BLaER1 (cell line): ENCODE measurements around the gene DIP2A.

Experiments used
- H3K27ac ChIP-seq: shearing (Covaris generic); formaldehyde crosslinking; 2 replicates; pipeline ENCODE4 v1.8.1; 2022
- H3K27me3 ChIP-seq: shearing (Covaris generic); formaldehyde crosslinking; 2 replicates; pipeline ENCODE4 v1.8.1; 2022
- H3K36me3 ChIP-seq: shearing (Covaris generic); formaldehyde crosslinking; 2 replicates; pipeline ENCODE4 v1.8.1; 2022
- H3K4me1 ChIP-seq: shearing (Covaris generic); formaldehyde crosslinking; 2 replicates; pipeline ENCODE4 v1.8.1; 2022
- H3K4me2 ChIP-seq: shearing (Covaris generic); formaldehyde crosslinking; 2 replicates; pipeline ENCODE4 v1.8.1; 2022
- H3K4me3 ChIP-seq: shearing (Covaris generic); formaldehyde crosslinking; 2 replicates; pipeline ENCODE4 v1.8.1; 2022
- H3K9ac ChIP-seq: shearing (Covaris generic); formaldehyde crosslinking; 2 replicates; pipeline ENCODE4 v1.8.1; 2022
- H3K9me3 ChIP-seq: shearing (Covaris generic); formaldehyde crosslinking; 2 replicates; pipeline ENCODE4 v1.8.1; 2022
- H4K20me1 ChIP-seq: shearing (Covaris generic); formaldehyde crosslinking; 2 replicates; pipeline ENCODE4 v1.8.1; 2022
- Cebpa-rat ChIP-seq: shearing (Covaris generic); IDR thresholded peaks from 2 replicates; pipeline ENCODE4 v1.8.1; 2022

DIP2A gene

GRCh38 chr21:46608672-46609111, 150.0 kb downstream of the DIP2A start:
- H3K4me2 ChIP-seq = no peak overlapping the region
- H3K36me3 ChIP-seq = no peaks in the 10 kb centered on the region
- H3K27me3 ChIP-seq = no peaks in the 10 kb centered on the region
- H4K20me1 ChIP-seq = no peaks in the 10 kb centered on the region
- peaks cover 21% of the 10 kb centered on the region for H3K9me3 ChIP-seq
- H3K9ac ChIP-seq = no peak overlapping the region
- H3K4me3 ChIP-seq = no peak overlapping the region
- peaks cover 23% of the 10 kb centered on the region for H3K4me1 ChIP-seq
- TF ChIP-seq Cebpa-rat = no peak
- H3K27ac ChIP-seq = no peak overlapping the region

GRCh38 chr21:46610018-46610701, 151.5 kb downstream of the DIP2A start:
- Histone ChIP-seq H3K4me1 (peaks cover 19% of the 10 kb centered on the region), H3K27me3 (no peaks in the 10 kb centered on the region), H3K4me2 (no peak overlapping the region), H3K27ac (no peak overlapping the region), H4K20me1 (no peaks in the 10 kb centered on the region), H3K36me3 (no peaks in the 10 kb centered on the region), H3K4me3 (no peak overlapping the region), H3K9me3 (peaks cover 21% of the 10 kb centered on the region), H3K9ac (no peak overlapping the region)
- no peak for TF ChIP-seq Cebpa-rat

GRCh38 chr21:46613391-46613790, 154.7 kb downstream of the DIP2A start:
- Histone ChIP-seq H4K20me1 (no peaks in the 10 kb centered on the region), H3K4me1 (peaks cover 9% of the 10 kb centered on the region; the same call in 1 of the 2 replicates), H3K36me3 (no peaks in the 10 kb centered on the region), H3K9me3 (peaks cover 21% of the 10 kb centered on the region), H3K4me2 (no peak overlapping the region), H3K27ac (no peak overlapping the region), H3K27me3 (no peaks in the 10 kb centered on the region), H3K4me3 (no peak overlapping the region), H3K9ac (no peak overlapping the region)
- no peak for TF ChIP-seq Cebpa-rat

GRCh38 chr21:46616050-46616449, 157.4 kb downstream of the DIP2A start:
- Histone ChIP-seq H3K4me2 (no peak overlapping the region), H4K20me1 (no peaks in the 10 kb centered on the region), H3K9ac (no peak overlapping the region), H3K4me1 (peaks cover 11% of the 10 kb centered on the region), H3K27me3 (no peaks in the 10 kb centered on the region), H3K9me3 (peaks cover 10% of the 10 kb centered on the region), H3K36me3 (no peaks in the 10 kb centered on the region), H3K27ac (no peak overlapping the region), H3K4me3 (no peak overlapping the region)
- no peak for TF ChIP-seq Cebpa-rat

GRCh38 chr21:46616656-46617055, 158.0 kb downstream of the DIP2A start:
- peaks cover 17% of the 10 kb centered on the region for H3K4me1 ChIP-seq
- H3K27ac ChIP-seq = no peak overlapping the region
- no peak overlapping the region for H3K4me3 ChIP-seq
- H3K9ac ChIP-seq = no peak overlapping the region
- no peaks in the 10 kb centered on the region for H4K20me1 ChIP-seq
- no peaks in the 10 kb centered on the region for H3K27me3 ChIP-seq
- no peaks in the 10 kb centered on the region for H3K36me3 ChIP-seq
- 0 out of 2 replicates have a peak, but pooled peaks cover 4% of the 10 kb centered on the region for H3K9me3 ChIP-seq
- no peak overlapping the region for H3K4me2 ChIP-seq
- no peak for TF ChIP-seq Cebpa-rat

- Histone ChIP-seq H4K20me1 (no peaks in the 10 kb centered on the region), H3K36me3 (no peaks in the 10 kb centered on the region), H3K27ac (no peak overlapping the region), H3K4me3 (no peak overlapping the region), H3K4me2 (no peak overlapping the region), H3K4me1 (peaks cover 25% of the 10 kb centered on the region), H3K27me3 (no peaks in the 10 kb centered on the region), H3K9ac (no peak overlapping the region), H3K9me3 (no peaks in the 10 kb centered on the region)
- no peak for TF ChIP-seq Cebpa-rat
Measured at GRCh38 chr21:46617267-46618051, 158.8 kb downstream of the DIP2A start.

GRCh38 chr21:46618738-46619379, 160.2 kb downstream of the DIP2A start:
- Histone ChIP-seq H3K4me1 (peaks cover 36% of the 10 kb centered on the region), H3K27ac (no peak overlapping the region), H3K27me3 (no peaks in the 10 kb centered on the region), H3K9me3 (no peaks in the 10 kb centered on the region), H3K4me3 (no peak overlapping the region), H3K36me3 (no peaks in the 10 kb centered on the region), H3K4me2 (no peak overlapping the region), H4K20me1 (no peaks in the 10 kb centered on the region), H3K9ac (no peak overlapping the region)
- TF ChIP-seq Cebpa-rat = no peak
